GM18858 (cell line): ENCODE results near the gene MATR3.
"Not testable (repeated sequence)": the region's sequence is repeated elsewhere in the genome, so short reads cannot be mapped to it uniquely, and the experiment has no call there.

Experiments
- ATAC-seq: cut with Tn5 transposase; IDR thresholded peaks from one replicate; pipeline ENCODE4 v1.9.1; 2021; ENCODE audit not compliant: unreplicated experiment

MATR3 gene

GRCh38 chr5:139295346-139296057, 2.0 kb downstream of the MATR3 start:
- ATAC-seq: no peak

- ATAC-seq: no peak
Observed at GRCh38 chr5:139296198-139296597, 2.7 kb downstream of the MATR3 start.

- ATAC-seq: no peak
Observed at GRCh38 chr5:139296862-139297326, 3.4 kb downstream of the MATR3 start.

- ATAC-seq: no peak
Observed at GRCh38 chr5:139297439-139298133, 4.0 kb downstream of the MATR3 start.

GRCh38 chr5:139298242-139298641, 4.7 kb downstream of the MATR3 start:
- no peak for ATAC-seq

GRCh38 chr5:139299486-139299885, 5.9 kb downstream of the MATR3 start:
- ATAC-seq: no peak

- ATAC-seq: no peak
Observed at GRCh38 chr5:139301808-139302499, 8.4 kb downstream of the MATR3 start.

- no peak for ATAC-seq
Observed at GRCh38 chr5:139304391-139305324, 11.1 kb downstream of the MATR3 start.

GRCh38 chr5:139306197-139306596, 12.7 kb downstream of the MATR3 start:
- no peak for ATAC-seq

GRCh38 chr5:139306628-139307379, 13.3 kb downstream of the MATR3 start:
- no peak for ATAC-seq

- ATAC-seq: no peak
Observed at GRCh38 chr5:139308797-139309196, 15.3 kb downstream of the MATR3 start.

- not testable (repeated sequence) for ATAC-seq
Observed at GRCh38 chr5:139310715-139311186, 17.2 kb downstream of the MATR3 start.

GRCh38 chr5:139312075-139312474, 18.5 kb downstream of the MATR3 start:
- no peak for ATAC-seq

GRCh38 chr5:139314276-139314675, 20.7 kb downstream of the MATR3 start:
- ATAC-seq: no peak

- no peak for ATAC-seq
Observed at GRCh38 chr5:139315056-139315615, 21.6 kb downstream of the MATR3 start.

- ATAC-seq: no peak
Observed at GRCh38 chr5:139335811-139336210, 42.3 kb downstream of the MATR3 start.

- no peak for ATAC-seq
Observed at GRCh38 chr5:139340051-139340450, 46.5 kb downstream of the MATR3 start.

GRCh38 chr5:139341187-139341688, 47.7 kb downstream of the MATR3 start:
- ATAC-seq: no peak

- ATAC-seq: peak; percentile 82
Observed at GRCh38 chr5:139341689-139342422, 48.3 kb downstream of the MATR3 start, which contains the start of gene PAIP2. Gene PAIP2, plus strand, starts transcription at chr5:139341854. Its CDS starts 21,931 bp downstream, at chr5:139363785.
